Caki2 (cell line): ENCODE results near the gene NAT9. TPM values are rescaled to one million over a fixed set of nuclear protein-coding genes. Genes with fewer than 3 reads are reported as not detected.
A peak's percentile ranks its signal among the peaks of the same experiment; 100 is the strongest.

Experiments
- DNase-seq: peaks from one replicate; pipeline ENCODE4 v3.0.0-alpha.2; 2015; ENCODE audit warnings: low read depth
- in situ Hi-C: cut with HindIII; loops from 2 replicates; pipeline ENCODE4 v1.10.0; 2016; ENCODE audit warnings: low sequenced_read_pairs, low pct_unique_long_range_greater_than_20kb, mixed read lengths
- total RNA-seq: library from RNA; depleted of rRNA; stranded (reverse); fragments of >200 nt; shearing (Covaris generic); gene quantifications from 2 replicates; pipeline ENCODE4 v1.2.3, GENCODE V29; 2014; ENCODE audit warnings: low replicate concordance; rRNA removed

Gene NAT9
- total RNA-seq: 36.6 and 36.8 TPM in 2 replicates

- DNase-seq: peak; percentile 93
- in situ Hi-C loops: no loop called here
Measured at GRCh38 chr17:74776044-74776962, at the start of gene NAT9. TSS of gene NAT9 (minus strand) at chr17:74776345. CDS start at chr17:74775698, 647 bp downstream.

GRCh38 chr17:74824961-74825627 lies 48.9 kb upstream of the NAT9 start:
- DNase-seq: no peak
- in situ Hi-C loops: no loop called here

- in situ Hi-C loops: no loop called here
- DNase-seq: no peak
Measured at GRCh38 chr17:74822939-74823367, 46.8 kb upstream of the NAT9 start.

GRCh38 chr17:74822335-74822938 lies 46.3 kb upstream of the NAT9 start:
- DNase-seq: no peak
- in situ Hi-C loops: no loop called here

- in situ Hi-C loops: no loop called here
- DNase-seq: no peak
Measured at GRCh38 chr17:74821655-74822334, 45.6 kb upstream of the NAT9 start.

GRCh38 chr17:74819801-74820436 lies 43.8 kb upstream of the NAT9 start:
- no peak for DNase-seq

GRCh38 chr17:74818291-74818938 lies 42.3 kb upstream of the NAT9 start:
- in situ Hi-C loops: no loop called here
- no peak for DNase-seq

More at GRCh38 chr17:74819801-74820436, 43.8 kb upstream of the NAT9 start:
- in situ Hi-C loops: no loop called here

- DNase-seq: no peak
- in situ Hi-C loops: no loop called here
Measured at GRCh38 chr17:74816905-74817620, 40.9 kb upstream of the NAT9 start.

GRCh38 chr17:74815550-74816370 lies 39.6 kb upstream of the NAT9 start:
- in situ Hi-C loops: no loop called here
- DNase-seq: no peak

GRCh38 chr17:74815067-74815466 lies 38.9 kb upstream of the NAT9 start:
- in situ Hi-C loops: no loop called here
- no peak for DNase-seq

- in situ Hi-C loops: no loop called here
- no peak for DNase-seq
Measured at GRCh38 chr17:74814453-74814852, 38.3 kb upstream of the NAT9 start.

- in situ Hi-C loops: no loop called here
- DNase-seq: no peak
Measured at GRCh38 chr17:74812109-74813009, 36.2 kb upstream of the NAT9 start.

- in situ Hi-C loops: no loop called here
- DNase-seq: peak; percentile 72
Measured at GRCh38 chr17:74810699-74811485, 34.7 kb upstream of the NAT9 start.

- no peak for DNase-seq
- in situ Hi-C loops: no loop called here
Measured at GRCh38 chr17:74808714-74809430, 32.7 kb upstream of the NAT9 start.
